ENCODE results near the gene TMEM222.
"Not testable (repeated sequence)": the region's sequence is repeated elsewhere in the genome, so short reads cannot be mapped to it uniquely, and the experiment has no call there.

TMEM222 gene

DNA sequence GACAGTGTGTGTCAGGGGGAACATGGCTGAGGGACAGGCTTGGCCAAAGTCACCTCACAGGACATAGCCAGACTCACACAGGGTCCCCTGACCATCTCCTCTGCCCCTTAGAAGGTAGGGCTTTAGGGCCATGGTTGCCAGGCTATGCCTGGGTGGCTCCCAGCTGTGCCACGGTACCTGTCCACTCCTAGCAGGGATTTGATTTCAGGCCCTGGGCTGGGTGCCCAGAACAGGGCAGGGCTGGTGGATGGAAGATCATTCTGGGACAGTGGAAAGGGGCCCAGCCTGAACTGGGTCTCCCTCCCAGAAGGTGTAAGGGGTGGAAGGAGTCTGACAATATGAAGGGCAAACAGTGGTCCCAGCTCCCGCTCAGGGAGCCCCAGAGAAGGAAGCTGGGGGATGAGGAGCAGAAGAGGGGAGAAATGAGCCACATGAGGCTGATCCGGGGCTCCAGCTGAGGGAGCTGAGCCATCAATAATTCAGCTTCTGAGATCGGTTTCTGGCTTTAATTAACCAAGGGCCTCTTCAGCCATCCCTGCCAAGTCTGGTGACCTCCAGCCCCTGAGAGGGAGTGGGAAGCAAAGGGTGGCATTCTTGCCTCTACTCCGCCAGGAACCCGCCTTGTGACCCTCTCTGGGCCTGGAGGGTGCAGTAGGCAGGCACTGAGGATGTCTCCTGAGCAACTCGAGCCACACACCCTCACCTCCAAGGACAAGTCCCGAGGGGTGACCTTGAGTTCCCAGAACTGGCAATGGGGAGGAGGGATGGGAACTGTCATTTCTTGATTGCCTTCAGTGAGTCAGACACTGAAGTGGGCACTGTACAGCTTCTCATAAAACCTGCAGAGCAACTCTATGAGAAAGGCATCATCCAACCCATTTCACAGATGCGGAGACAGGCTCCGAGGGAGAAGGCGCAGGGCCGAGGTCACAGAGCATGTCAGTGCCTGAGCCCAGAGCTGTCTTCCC lies 59.1 kb downstream of the TMEM222 start:
- no peak for DNase-seq

GRCh38 chr1:27381969-27382762 lies 60.2 kb downstream of the TMEM222 start:
- DNase-seq = no peak

DNA sequence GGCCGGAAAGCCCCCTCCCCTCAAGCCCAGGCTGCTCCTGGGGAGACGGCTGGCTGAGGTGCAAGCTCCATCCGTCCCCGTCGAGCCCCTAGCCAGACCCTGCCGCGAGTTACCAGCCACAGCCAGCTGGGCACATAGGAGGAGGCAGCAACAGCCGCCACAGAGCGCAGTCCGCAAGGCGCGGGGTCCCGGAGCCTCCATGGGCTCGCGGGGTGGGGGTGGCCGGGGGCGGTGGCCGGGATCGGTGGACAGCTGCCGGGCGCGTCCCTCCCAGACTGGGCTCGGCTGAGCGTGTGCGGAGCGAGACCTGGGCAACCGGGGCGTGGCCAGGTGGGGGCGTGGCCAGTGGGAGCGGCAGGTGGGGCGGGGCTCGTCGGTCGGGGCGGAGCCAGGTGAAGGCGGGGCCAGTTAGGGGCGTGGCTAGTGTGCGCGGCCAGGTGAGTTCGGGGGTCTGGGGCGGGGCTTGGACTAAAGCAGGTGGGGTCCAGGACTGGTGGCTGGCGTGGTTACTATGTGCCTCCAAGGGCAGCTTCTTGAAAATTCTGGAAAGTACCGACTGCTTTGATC lies 61.2 kb downstream of the TMEM222 start, which contains the start of gene CD164L2:
Gene CD164L2, minus strand, starts transcription at position 295 of the 567 bp plus-strand sequence. Its CDS starts 94 bp downstream, at position 201.
- no peak for DNase-seq

DNA sequence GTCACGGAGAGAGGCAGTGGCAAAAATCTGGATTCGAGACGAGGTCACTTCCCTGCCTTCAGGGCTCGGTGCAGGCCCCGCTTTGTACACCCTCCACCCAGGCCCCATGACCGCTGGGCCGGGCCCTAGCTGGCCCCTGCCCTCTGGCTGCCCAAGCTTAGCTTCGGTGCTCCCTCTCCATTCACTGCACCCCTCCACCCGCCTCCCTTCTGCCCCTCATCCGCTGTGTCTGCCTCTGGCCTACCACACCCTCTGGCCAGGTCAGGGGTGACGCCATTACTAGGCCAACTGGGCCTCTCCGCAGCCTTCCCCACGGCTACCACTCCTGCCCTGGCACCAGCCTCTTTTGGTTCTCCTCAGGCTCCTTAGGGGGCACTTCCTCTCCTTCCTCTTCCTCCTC lies 61.7 kb downstream of the TMEM222 start:
- no peak for DNase-seq

DNA sequence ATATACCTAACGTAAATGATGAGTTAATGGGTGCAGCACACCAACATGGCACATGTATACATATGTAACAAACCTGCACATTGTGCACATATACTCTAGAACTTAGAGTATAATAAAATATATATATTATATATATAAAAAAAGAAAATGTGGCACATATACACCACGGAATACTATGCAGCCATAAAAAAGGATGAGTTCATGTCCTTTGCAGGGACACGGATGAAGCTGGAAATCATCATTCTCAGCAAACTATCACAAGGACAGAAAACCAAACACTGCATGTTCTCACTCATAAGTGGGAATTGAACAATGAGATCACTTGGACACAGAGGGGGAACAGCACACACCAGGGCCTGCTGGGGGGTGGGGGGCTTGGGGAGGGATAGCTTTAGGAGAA lies 62.8 kb downstream of the TMEM222 start:
- not testable (repeated sequence) for DNase-seq
